HG03159 (cell line): Measurements from ENCODE around the gene MDFIC2.
"Not testable (repeated sequence)": the region's sequence is repeated elsewhere in the genome, so short reads cannot be mapped to it uniquely, and the experiment has no call there.

Source experiments
- ATAC-seq: cut with Tn5 transposase; IDR thresholded peaks from one replicate; pipeline ENCODE4 v1.9.1; 2021; ENCODE audit warnings: mild to moderate bottlenecking, moderate library complexity; ENCODE audit not compliant: unreplicated experiment

Gene MDFIC2

GRCh38 chr3:70312336-70312735, at the start of gene MDFIC2:
TSS of gene MDFIC2 (minus strand) at chr3:70312638. CDS start at chr3:70311973, 665 bp downstream.
- no peak for ATAC-seq

GRCh38 chr3:70360979-70361760, 48.7 kb upstream of the MDFIC2 start:
- peak; percentile 76 for ATAC-seq

GRCh38 chr3:70359711-70360110, 47.3 kb upstream of the MDFIC2 start:
- no peak for ATAC-seq

- peak; percentile 42 for ATAC-seq
These were observed 46.6 kb upstream of the MDFIC2 start for GRCh38 chr3:70358978-70359580.

- no peak for ATAC-seq
These were observed 39.8 kb upstream of the MDFIC2 start for GRCh38 chr3:70352215-70352614.

- no peak for ATAC-seq
These were observed 29.7 kb upstream of the MDFIC2 start for GRCh38 chr3:70342149-70342548.

- ATAC-seq, result not testable (repeated sequence)
These were observed 24.4 kb upstream of the MDFIC2 start for GRCh38 chr3:70336885-70337284.

- no peak for ATAC-seq
These were observed 20.6 kb upstream of the MDFIC2 start for GRCh38 chr3:70333080-70333479.

GRCh38 chr3:70315021-70315420, 2.6 kb upstream of the MDFIC2 start:
- no peak for ATAC-seq

- no peak for ATAC-seq
These were observed 1.6 kb downstream of the MDFIC2 start for GRCh38 chr3:70310809-70311208.

GRCh38 chr3:70309591-70309990, 2.8 kb downstream of the MDFIC2 start:
- ATAC-seq, result no peak

GRCh38 chr3:70308760-70309159, 3.7 kb downstream of the MDFIC2 start:
- ATAC-seq, result no peak

GRCh38 chr3:70306736-70307135, 5.7 kb downstream of the MDFIC2 start:
- no peak for ATAC-seq

- no peak for ATAC-seq
These were observed 14.1 kb downstream of the MDFIC2 start for GRCh38 chr3:70298385-70298784.

GRCh38 chr3:70291097-70291482, 21.3 kb downstream of the MDFIC2 start:
- ATAC-seq, result no peak

GRCh38 chr3:70290431-70291096, 21.9 kb downstream of the MDFIC2 start:
- not testable (repeated sequence) for ATAC-seq

- ATAC-seq, result no peak
These were observed 30.8 kb downstream of the MDFIC2 start for GRCh38 chr3:70281663-70282062.

- no peak for ATAC-seq
These were observed 35.1 kb downstream of the MDFIC2 start for GRCh38 chr3:70277304-70277703.

- no peak for ATAC-seq
These were observed 35.5 kb downstream of the MDFIC2 start for GRCh38 chr3:70276901-70277300.

GRCh38 chr3:70273492-70273891, 38.9 kb downstream of the MDFIC2 start:
- no peak for ATAC-seq

- no peak for ATAC-seq
These were observed 39.6 kb downstream of the MDFIC2 start for GRCh38 chr3:70272798-70273197.
